Skeletal muscle cell (primary cell): ENCODE data around the gene SEC61G.
A peak's percentile ranks its signal among the peaks of the same experiment; 100 is the strongest.

Experiments used
- DNase-seq: peaks from one replicate; pipeline ENCODE4 v3.0.0-alpha.2; 2010; ENCODE audit warnings: low read depth
- H3K4me3 ChIP-seq: 2 replicates; pipeline ENCODE4 v1.5.1; 2011; ENCODE audit warnings: low read depth, mild to moderate bottlenecking, control low read depth, low read length, moderate library complexity

The SEC61G gene

GRCh38 chr7:54773472-54774399 is 14.7 kb upstream of the SEC61G start:
- H3K4me3 ChIP-seq: peak overlapping the region; percentile 37

GRCh38 chr7:54769203-54769602 is 10.2 kb upstream of the SEC61G start:
- no peak overlapping the region for H3K4me3 ChIP-seq
- no peak for DNase-seq

More at GRCh38 chr7:54773472-54774399, 14.7 kb upstream of the SEC61G start:
- DNase-seq: no peak

- DNase-seq: no peak
- no peak overlapping the region for H3K4me3 ChIP-seq
Measured at GRCh38 chr7:54764861-54765260, 5.8 kb upstream of the SEC61G start.

GRCh38 chr7:54757711-54758110 is 1.3 kb downstream of the SEC61G start:
- DNase-seq: no peak
- H3K4me3 ChIP-seq: peak overlapping the region; percentile 63

- no peak overlapping the region for H3K4me3 ChIP-seq
- DNase-seq: no peak
Measured at GRCh38 chr7:54749200-54749599, 9.8 kb downstream of the SEC61G start.

- no peak overlapping the region for H3K4me3 ChIP-seq
- no peak for DNase-seq
Measured at GRCh38 chr7:54747234-54747633, 11.8 kb downstream of the SEC61G start.

- no peak for DNase-seq
- H3K4me3 ChIP-seq: no peak overlapping the region
Measured at GRCh38 chr7:54743580-54743979, 15.4 kb downstream of the SEC61G start.

- H3K4me3 ChIP-seq: no peak overlapping the region
- no peak for DNase-seq
Measured at GRCh38 chr7:54738737-54739136, 20.3 kb downstream of the SEC61G start.

- no peak for DNase-seq
- H3K4me3 ChIP-seq: no peak overlapping the region
Measured at GRCh38 chr7:54729107-54729506, 29.9 kb downstream of the SEC61G start.

GRCh38 chr7:54728411-54728810 is 30.6 kb downstream of the SEC61G start:
- DNase-seq: no peak
- no peak overlapping the region for H3K4me3 ChIP-seq

GRCh38 chr7:54725255-54725654 is 33.8 kb downstream of the SEC61G start:
- no peak for DNase-seq
- no peak overlapping the region for H3K4me3 ChIP-seq

- DNase-seq: no peak
- H3K4me3 ChIP-seq: no peak overlapping the region
Measured at GRCh38 chr7:54722502-54722901, 36.5 kb downstream of the SEC61G start.

GRCh38 chr7:54722026-54722425 is 37.0 kb downstream of the SEC61G start:
- no peak for DNase-seq
- H3K4me3 ChIP-seq: no peak overlapping the region

- no peak for DNase-seq
- no peak overlapping the region for H3K4me3 ChIP-seq
Measured at GRCh38 chr7:54719974-54720373, 39.0 kb downstream of the SEC61G start.

- no peak for DNase-seq
- no peak overlapping the region for H3K4me3 ChIP-seq
Measured at GRCh38 chr7:54719425-54719824, 39.6 kb downstream of the SEC61G start.

GRCh38 chr7:54712820-54713219 is 46.2 kb downstream of the SEC61G start:
- DNase-seq: no peak

GRCh38 chr7:54711900-54712595 is 47.0 kb downstream of the SEC61G start:
- DNase-seq: no peak
- H3K4me3 ChIP-seq: no peak overlapping the region

More at GRCh38 chr7:54712820-54713219, 46.2 kb downstream of the SEC61G start:
- no peak overlapping the region for H3K4me3 ChIP-seq

- DNase-seq: no peak
- no peak overlapping the region for H3K4me3 ChIP-seq
Measured at GRCh38 chr7:54709283-54709682, 49.7 kb downstream of the SEC61G start.

GRCh38 chr7:54705436-54705835 is 53.6 kb downstream of the SEC61G start:
- no peak overlapping the region for H3K4me3 ChIP-seq
- peak; percentile 12 for DNase-seq

GRCh38 chr7:54704851-54705250 is 54.2 kb downstream of the SEC61G start:
- no peak for DNase-seq
- no peak overlapping the region for H3K4me3 ChIP-seq
